Fibroblast of pulmonary artery (primary cell): ENCODE measurements around the gene CHN1.

Experiments
- DNase-seq: peaks from one replicate; pipeline ENCODE4 v3.0.0-alpha.2; 2010; ENCODE audit warnings: low read depth
- H3K4me3 ChIP-seq: replicated peaks from 2 replicates; pipeline ENCODE4 v1.5.1; 2011; ENCODE audit warnings: low read depth, mild to moderate bottlenecking, control low read depth, low read length, moderate library complexity
- TF ChIP-seq, protein P1 (sequence below): IDR thresholded peaks from 2 replicates; pipeline ENCODE4 v1.5.1; 2011; ENCODE audit warnings: mild to moderate bottlenecking, control low read depth, low read length, inconsistent platforms; ENCODE audit errors: missing control alignments

The CHN1 gene

DNA sequence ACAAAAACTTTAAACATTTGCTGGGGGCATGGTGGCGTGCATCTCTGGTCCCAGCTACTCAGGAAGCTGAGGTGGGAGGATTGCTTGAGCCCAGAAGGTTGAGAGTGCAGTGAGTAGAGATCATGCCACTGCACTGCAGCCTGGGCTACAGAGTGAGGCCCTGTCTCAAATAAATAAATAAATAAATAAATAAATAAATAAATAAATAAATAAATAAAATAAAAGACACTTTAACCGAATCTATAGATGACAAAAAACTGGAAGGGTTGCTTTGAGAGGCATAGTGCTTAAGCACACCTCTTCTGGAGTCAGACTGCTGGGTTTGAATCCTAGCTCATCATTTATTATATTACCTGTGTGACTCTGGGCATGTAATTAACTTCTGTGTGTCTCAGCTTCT, 21.2 kb upstream of the CHN1 start:
- TF ChIP-seq, protein P1, sequence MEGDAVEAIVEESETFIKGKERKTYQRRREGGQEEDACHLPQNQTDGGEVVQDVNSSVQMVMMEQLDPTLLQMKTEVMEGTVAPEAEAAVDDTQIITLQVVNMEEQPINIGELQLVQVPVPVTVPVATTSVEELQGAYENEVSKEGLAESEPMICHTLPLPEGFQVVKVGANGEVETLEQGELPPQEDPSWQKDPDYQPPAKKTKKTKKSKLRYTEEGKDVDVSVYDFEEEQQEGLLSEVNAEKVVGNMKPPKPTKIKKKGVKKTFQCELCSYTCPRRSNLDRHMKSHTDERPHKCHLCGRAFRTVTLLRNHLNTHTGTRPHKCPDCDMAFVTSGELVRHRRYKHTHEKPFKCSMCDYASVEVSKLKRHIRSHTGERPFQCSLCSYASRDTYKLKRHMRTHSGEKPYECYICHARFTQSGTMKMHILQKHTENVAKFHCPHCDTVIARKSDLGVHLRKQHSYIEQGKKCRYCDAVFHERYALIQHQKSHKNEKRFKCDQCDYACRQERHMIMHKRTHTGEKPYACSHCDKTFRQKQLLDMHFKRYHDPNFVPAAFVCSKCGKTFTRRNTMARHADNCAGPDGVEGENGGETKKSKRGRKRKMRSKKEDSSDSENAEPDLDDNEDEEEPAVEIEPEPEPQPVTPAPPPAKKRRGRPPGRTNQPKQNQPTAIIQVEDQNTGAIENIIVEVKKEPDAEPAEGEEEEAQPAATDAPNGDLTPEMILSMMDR: no peak
- no peak overlapping the region for H3K4me3 ChIP-seq
- DNase-seq: no peak

DNA sequence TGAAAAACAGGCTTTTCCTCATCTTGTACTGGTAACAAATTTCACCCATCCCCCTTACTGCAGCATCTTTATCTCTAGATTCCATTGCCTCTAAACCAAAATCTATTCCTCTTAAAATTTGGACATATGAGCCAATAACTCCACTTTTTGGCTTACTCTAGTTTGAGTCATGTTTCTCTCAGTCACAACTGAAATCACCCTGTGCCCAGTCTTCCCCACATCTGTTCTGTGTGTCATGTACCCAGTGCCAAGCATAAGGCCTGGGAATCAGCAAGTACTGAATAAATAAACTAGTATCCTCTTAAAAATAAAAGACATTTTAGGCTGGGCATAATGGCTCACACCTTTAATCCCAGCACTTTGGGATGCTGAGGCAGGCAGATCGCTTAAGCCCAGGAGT, 20.8 kb upstream of the CHN1 start:
- DNase-seq: peak; percentile 6
- no peak overlapping the region for H3K4me3 ChIP-seq
- TF ChIP-seq, protein P1: no peak

DNA sequence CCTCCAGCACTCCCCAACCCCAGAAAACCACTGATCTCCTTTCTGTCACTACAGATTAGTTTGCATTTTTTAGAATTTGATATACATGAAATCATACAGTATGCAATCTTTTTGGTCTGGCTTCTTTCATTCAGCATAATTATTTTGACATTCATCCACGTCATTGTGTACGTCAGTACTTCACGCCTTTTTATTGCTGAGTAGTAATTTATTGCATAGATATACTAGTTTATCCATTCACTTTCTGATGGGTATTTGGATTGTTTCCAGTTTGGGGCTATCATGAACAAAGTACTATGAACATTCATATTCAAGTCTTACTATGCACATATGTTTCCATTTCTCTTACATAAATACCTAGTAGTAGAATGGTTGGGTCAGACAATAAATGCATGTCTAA, 20.1 kb upstream of the CHN1 start:
- no peak overlapping the region for H3K4me3 ChIP-seq
- TF ChIP-seq, protein P1: no peak
- no peak for DNase-seq

DNA sequence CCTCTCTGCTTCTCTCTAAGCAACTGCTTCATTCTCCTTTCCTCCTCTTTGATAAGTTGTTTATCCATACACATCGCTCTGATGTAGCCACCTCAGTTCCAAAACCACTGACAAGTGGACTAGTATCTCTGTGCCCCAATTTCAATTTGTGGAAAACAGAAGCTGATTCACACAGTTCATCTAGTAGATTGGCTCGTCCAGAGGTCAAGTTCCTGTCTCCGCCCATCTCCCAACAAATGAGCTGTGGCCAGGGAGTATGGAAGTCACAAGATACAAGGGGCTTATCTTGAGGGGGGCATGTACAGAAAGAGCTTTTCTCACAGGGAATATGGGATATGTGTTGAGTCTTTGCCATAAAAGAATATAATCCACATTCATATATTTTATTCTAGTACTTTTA, 17.7 kb upstream of the CHN1 start:
- TF ChIP-seq, protein P1: no peak
- DNase-seq: no peak
- no peak overlapping the region for H3K4me3 ChIP-seq

DNA sequence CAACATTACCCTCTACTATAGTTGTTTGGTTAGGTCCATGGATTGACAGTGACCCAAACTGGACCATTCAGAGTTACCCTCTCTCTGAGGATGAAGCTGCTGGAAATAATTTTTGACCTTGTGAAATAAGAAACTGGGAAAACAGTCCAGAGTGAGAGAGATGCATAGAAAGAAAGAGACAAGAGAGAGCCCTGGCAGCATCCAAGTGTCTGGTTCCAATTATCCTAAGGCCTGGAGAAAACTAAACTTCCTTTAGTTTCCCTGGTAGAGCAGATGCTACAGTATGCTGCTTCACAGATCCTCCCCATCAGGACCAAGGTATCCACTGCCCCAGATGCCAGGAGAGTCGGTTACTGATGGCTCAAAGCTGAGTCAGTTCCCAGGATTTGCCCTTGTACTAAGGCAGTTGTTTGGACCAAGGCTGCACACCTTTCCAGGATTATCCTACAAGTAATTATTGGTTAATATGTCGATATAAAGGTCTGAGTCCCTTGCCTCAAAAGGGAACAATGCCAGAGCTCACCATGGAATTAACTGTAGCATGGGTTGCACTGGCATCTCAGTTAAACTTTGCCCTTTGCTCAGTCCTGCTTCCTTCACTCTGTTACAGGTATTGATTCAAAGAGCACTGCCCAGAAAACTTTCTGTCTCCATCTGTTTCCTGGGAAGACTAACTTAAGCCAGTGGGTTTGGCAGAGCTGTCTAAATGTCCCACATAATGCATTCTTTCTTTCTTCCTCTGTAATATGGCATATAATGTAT, 14.6 kb upstream of the CHN1 start:
- TF ChIP-seq, protein P1: no peak
- DNase-seq: no peak
- H3K4me3 ChIP-seq: no peak overlapping the region

DNA sequence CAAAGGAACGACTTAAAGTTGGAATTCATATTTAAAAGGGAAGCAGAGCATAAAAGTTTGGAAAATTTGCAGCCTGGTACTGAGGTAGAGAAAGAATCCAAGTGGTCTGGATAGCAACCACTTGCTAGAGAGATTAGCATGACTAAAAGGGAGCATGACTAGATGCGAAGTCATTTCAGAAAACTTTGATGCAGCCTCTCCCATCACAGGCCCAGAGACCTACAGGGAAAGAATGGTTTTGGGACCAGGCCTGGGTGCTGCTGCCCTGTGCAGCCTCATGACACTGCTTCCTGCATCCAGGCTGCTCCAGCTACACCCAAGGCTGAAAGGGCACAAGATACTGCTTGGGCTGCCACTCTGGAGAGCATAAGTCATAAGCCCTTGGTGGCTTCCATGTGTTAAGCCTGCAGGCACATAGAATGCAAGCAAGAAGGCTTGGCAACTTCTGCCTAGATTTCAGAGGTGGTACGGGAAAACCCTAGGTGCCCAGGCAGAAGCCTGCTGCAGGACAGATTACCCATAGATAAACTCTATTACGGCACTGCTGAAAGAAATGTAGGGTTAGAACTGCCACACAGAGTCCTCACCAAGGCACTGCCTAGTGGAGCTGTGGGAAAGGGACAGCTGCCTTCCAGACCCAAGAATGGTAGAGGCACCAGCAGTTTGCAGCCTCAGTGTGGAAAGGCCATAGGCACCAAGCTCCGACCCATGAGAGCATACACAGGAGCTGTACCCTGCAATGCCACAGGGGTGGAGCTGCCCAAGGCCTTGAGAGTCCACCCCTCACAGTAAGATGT, 12.6 kb upstream of the CHN1 start:
- no peak overlapping the region for H3K4me3 ChIP-seq
- DNase-seq: no peak
- TF ChIP-seq, protein P1: no peak
